GM12878 (cell line): ENCODE measurements around the gene PRSS8. TPM values are rescaled to one million over a fixed set of nuclear protein-coding genes. Genes with fewer than 3 reads are reported as not detected.

Experiments
- ATAC-seq: fragments of 200-7000 bp; cut with Tn5 transposase; 3 replicates; pipeline ENCODE4 v1.9.1; 2020; ENCODE audit warnings: mild to moderate bottlenecking, moderate library complexity
- BruUV-seq: library from RNA; stranded (reverse); fragments of 400-500 nt; replicated peaks from 2 replicates; lab custom pipeline; 2021; lab: Mats Ljungman, UMichigan
- CTCF ChIA-PET: fragments of 300-600 bp; sonication (Branson Sonifier 250); formaldehyde crosslinking; extraction: SDS; loops from one replicate; lab custom pipeline; 2021; ENCODE audit warnings: inconsistent platforms; lab: Yijun Ruan, JAX
- POLR2A ChIA-PET: fragments of 350-600 bp; formaldehyde crosslinking; extraction: SDS; loops from one replicate; lab custom pipeline; 2021; ENCODE audit warnings: inconsistent platforms; lab: Charles Lee
- RAD21 ChIA-PET: fragments of 300-600 bp; sonication (Branson Sonifier 250); formaldehyde crosslinking; loops from one replicate; lab custom pipeline; 2023; ENCODE audit warnings: antibody characterized with exemption; ENCODE audit not compliant: unreplicated experiment; lab: Charles Lee
- SMC1A ChIA-PET: fragments of 300-600 bp; sonication (Branson Sonifier 250); formaldehyde crosslinking; loops from one replicate; lab custom pipeline; 2023; ENCODE audit not compliant: unreplicated experiment, uncharacterized antibody; lab: Charles Lee
- DNase-seq: peaks from one replicate; pipeline ENCODE4 v3.0.0-alpha.2; 2011; ENCODE audit warnings: low read depth, low spot score
- FAIRE-seq: peaks from 3 replicates; lab custom pipeline; 2011; peaks lifted over from hg19 to GRCh38; lab: Jason Lieb, UNC
- H2AFZ ChIP-seq: 2 replicates; pipeline ENCODE4 v1.6.0; 2011; ENCODE audit warnings: low read depth, low read length, control low read depth; ENCODE audit not compliant: control insufficient read depth
- H3K27ac ChIP-seq: 2 replicates; pipeline ENCODE4 v1.5.1; 2011; ENCODE audit warnings: control low read depth; ENCODE audit not compliant: control insufficient read depth, insufficient read depth
- H3K27me3 ChIP-seq, 2 experiments: replicated peaks in 1 of 2; 2 replicates each; pipeline versions ENCODE4 v1.6.0 to v1.6.1; 2011; ENCODE audit warnings: low read length in 1 of 2; ENCODE audit not compliant: control insufficient read depth in 2 of 2, insufficient read depth in 2 of 2
- H3K36me3 ChIP-seq, 2 experiments: 2 replicates each; pipeline ENCODE4 v1.5.1; 2011; ENCODE audit warnings: low read length in 1 of 2; ENCODE audit not compliant: control insufficient read depth in 2 of 2, insufficient read depth in 2 of 2
- H3K4me1 ChIP-seq: 2 replicates; pipeline ENCODE4 v1.6.1; 2011; ENCODE audit warnings: mild to moderate bottlenecking, low read length, moderate library complexity, mixed read lengths; ENCODE audit not compliant: control insufficient read depth, insufficient read depth
- H3K4me2 ChIP-seq: 2 replicates; pipeline ENCODE4 v1.6.0; 2011; ENCODE audit warnings: control low read depth; ENCODE audit not compliant: control insufficient read depth, insufficient read depth
- H3K4me3 ChIP-seq: fragments of 200-600 bp; sonication (generic); 2 replicates; pipeline ENCODE4 v1.5.1; 2016
- H3K79me2 ChIP-seq: 2 replicates; pipeline ENCODE4 v1.6.0; 2011; ENCODE audit warnings: low read length; ENCODE audit not compliant: control insufficient read depth, insufficient read depth
- H3K9ac ChIP-seq: 2 replicates; pipeline ENCODE4 v1.8.0; 2011; ENCODE audit warnings: low read length, control low read depth, mixed read lengths; ENCODE audit not compliant: control insufficient read depth, insufficient read depth
- H3K9me3 ChIP-seq: replicated peaks from 3 replicates; pipeline ENCODE4 v1.5.1; 2011; ENCODE audit warnings: mild to moderate bottlenecking, low read length; ENCODE audit not compliant: control insufficient read depth, insufficient read depth
- H4K20me1 ChIP-seq: 2 replicates; pipeline ENCODE4 v1.6.0; 2011; ENCODE audit not compliant: control insufficient read depth, insufficient read depth
- BHLHE40 ChIP-seq, 2 experiments: fragments of 450-650 bp in 1 of 2; IDR thresholded peaks; 2 replicates each; pipeline ENCODE4 v1.6.1; 2011 to 2017; ENCODE audit warnings: low read depth in 2 of 2, borderline replicate concordance in 1 of 2, improper control_type of control experiment in 1 of 2, low read length in 1 of 2, mild to moderate bottlenecking in 1 of 2
- CBFB ChIP-seq: IDR thresholded peaks from 2 replicates; pipeline ENCODE4 v1.6.1; 2016; ENCODE audit warnings: antibody characterized with exemption, low read depth
- CEBPB ChIP-seq, 2 experiments: fragments of 150-350 bp in 1 of 2; IDR thresholded peaks; 2 replicates each; pipeline ENCODE4 v1.6.1; 2012 to 2014; ENCODE audit warnings: low read depth in 2 of 2, low read length in 2 of 2, borderline replicate concordance in 1 of 2, inconsistent platforms in 1 of 2
- ETV6 ChIP-seq, 2 experiments: fragments of 450-650 bp in 1 of 2; IDR thresholded peaks in 1 of 2; conservative IDR thresholded peaks in 1 of 2; 2 replicates each; pipeline ENCODE4 v1.6.1; 2014; ENCODE audit warnings: antibody characterized with exemption in 1 of 2, borderline replicate concordance in 1 of 2, low read depth in 1 of 2, mild to moderate bottlenecking in 1 of 2, moderate library complexity in 1 of 2
- GATAD2B ChIP-seq: fragments of 450-650 bp; conservative IDR thresholded peaks from 2 replicates; pipeline ENCODE4 v1.6.1; 2017; ENCODE audit warnings: low read depth, mild to moderate bottlenecking, moderate library complexity
- HDGF ChIP-seq: fragments of 450-650 bp; IDR thresholded peaks from 2 replicates; pipeline ENCODE4 v1.6.1; 2016; ENCODE audit warnings: antibody characterized with exemption
- HSF1 ChIP-seq: fragments of 150-350 bp; IDR thresholded peaks from 2 replicates; pipeline ENCODE4 v1.6.1; 2014; ENCODE audit warnings: mild to moderate bottlenecking, low read depth, low read length
- IRF5 ChIP-seq: fragments of 450-650 bp; IDR thresholded peaks from 2 replicates; pipeline ENCODE4 v1.6.1; 2017; ENCODE audit warnings: borderline replicate concordance
- KDM1A ChIP-seq: fragments of 200-600 bp; sonication (generic); IDR thresholded peaks from 2 replicates; pipeline ENCODE4 v1.6.1; 2016; ENCODE audit warnings: borderline replicate concordance
- KLF5 ChIP-seq: fragments of 450-650 bp; IDR thresholded peaks from 2 replicates; pipeline ENCODE4 v1.6.1; 2014; ENCODE audit warnings: mild to moderate bottlenecking; ENCODE audit not compliant: partially characterized antibody
- NFXL1 ChIP-seq: fragments of 450-650 bp; IDR thresholded peaks from 2 replicates; pipeline ENCODE4 v1.6.1; 2017; ENCODE audit warnings: antibody characterized with exemption, mild to moderate bottlenecking, borderline replicate concordance
- NRF1 ChIP-seq: conservative IDR thresholded peaks from 2 replicates; pipeline ENCODE4 v1.6.1; 2011; ENCODE audit warnings: mild to moderate bottlenecking, low read depth, low read length, improper control_type of control experiment
- POLR2AphosphoS5 ChIP-seq: IDR thresholded peaks from 2 replicates; pipeline ENCODE4 v1.6.1; 2011; ENCODE audit warnings: mild to moderate bottlenecking, low read length, inconsistent platforms
- RAD21 ChIP-seq: IDR thresholded peaks from 2 replicates; pipeline ENCODE4 v1.6.1; 2011; ENCODE audit warnings: mild to moderate bottlenecking, low read depth, low read length, moderate library complexity; ENCODE audit not compliant: insufficient read depth
- RAD51 ChIP-seq: fragments of 450-650 bp; IDR thresholded peaks from 2 replicates; pipeline ENCODE4 v1.6.1; 2016; ENCODE audit warnings: moderate library complexity, mild to moderate bottlenecking, inconsistent platforms
- ZNF207 ChIP-seq: fragments of 450-650 bp; IDR thresholded peaks from 2 replicates; pipeline ENCODE4 v1.6.1; 2014; ENCODE audit warnings: antibody characterized with exemption, mild to moderate bottlenecking, borderline replicate concordance
- WGBS: methylation state at CpG from one replicate; pipeline ENCODE4 v1.1.6; 2016; ENCODE audit warnings: low lambda C conversion rate; ENCODE audit not compliant: insufficient replicate concordance, insufficient coverage; ENCODE audit errors: missing lambda C conversion rate; 5-methylcytosine and 5-hydroxymethylcytosine counted together
- in situ Hi-C: fragments of 300-500 bp; cut with MboI; formaldehyde crosslinking; loops from 9 replicates; pipeline ENCODE4 v1.14.3; 2018; ENCODE audit warnings: mixed read lengths
- intact Hi-C: fragments of 100-400 bp; cut with micrococcal nuclease; formaldehyde crosslinking; loops from one replicate; pipeline ENCODE4 v1.14.2; 2022; ENCODE audit not compliant: unreplicated experiment
- polyA plus RNA-seq, 11 experiments: library from polyadenylated mRNA; depleted of rRNA in 4 of 11; unstranded in 6 of 11; stranded (reverse) in 5 of 11; fragments of >200 nt; fragmentation: Nextera tagmentation in 4 of 11; fragmentation: Illumina TruSeq in 1 of 11; extraction: Ambion mirVana in 4 of 11; extraction: Trizol in 1 of 11; gene quantifications; 1 replicate in 1 of 11; 2 replicates in 10 of 11; pipeline versions ENCODE4 v1.2.1 to v1.2.3, GENCODE V29; 2011 to 2016; ENCODE audit warnings: inconsistent platforms in 2 of 11, missing spikeins in 2 of 11, low read depth in 1 of 11
- total RNA-seq, 4 experiments: library from RNA; depleted of rRNA in 3 of 4; stranded (reverse); fragments of >200 nt in 3 of 4; fragmentation: Illumina TruSeq in 1 of 4; extraction: Trizol in 1 of 4; gene quantifications; 2 replicates each; pipeline versions ENCODE4 v1.2.1 to v1.2.3, GENCODE V29; 2013 to 2021

The PRSS8 gene
- total and polyA plus RNA-seq, 10 of the 15 experiments (the other 5 are each of a cell fraction or from before 2014, with no cell fraction given), result 0.33 to 0.58 TPM; not detected in 8

GRCh38 chr16:31087971-31088370 lies 47.6 kb downstream of the PRSS8 start:
- SMC1A ChIA-PET, result no interaction called here
- no TSS peak for BruUV-seq
- no peak for ATAC-seq

More at GRCh38 chr16:31087971-31088370, 47.6 kb downstream of the PRSS8 start:
- no peaks in the 10 kb centered on the region for H3K4me1 ChIP-seq
- no peaks in the 10 kb centered on the region for H3K9me3 ChIP-seq
- H3K36me3 ChIP-seq, result peaks cover 2% of the 10 kb centered on the region in 2 experiments; a peak in 3 of 4 replicates
- peaks cover 5% of the 10 kb centered on the region for H3K79me2 ChIP-seq
- POLR2A ChIA-PET, result no interaction called here
- H3K27ac ChIP-seq, result no peak overlapping the region
- no peaks in the 10 kb centered on the region; the same call in 1 of the 2 replicates for H4K20me1 ChIP-seq
- no peak overlapping the region for H2AFZ ChIP-seq
- H3K4me2 ChIP-seq, result no peak overlapping the region
- CTCF ChIA-PET, result no interaction called here
- no peaks in the 10 kb centered on the region for H3K27me3 ChIP-seq
- intact Hi-C loops, result no loop called here
- no peak overlapping the region for H3K4me3 ChIP-seq
- WGBS, result 84% methylated on average over 5 of the region's 5 CpGs
- DNase-seq, result no peak
- RAD21 ChIA-PET, result no interaction called here
- no peak for TF ChIP-seq RAD21
- no peak for TF ChIP-seq KLF5
- no peak for TF ChIP-seq HDGF
- no peak for TF ChIP-seq BHLHE40 (IDR thresholded peaks at IDR 0.05; ENCODE audit: borderline replicate concordance in 1 of 2, low read depth in 2 of 2, low read length in 1 of 2)
- TF ChIP-seq RAD51, result no peak
- no peak for TF ChIP-seq CBFB
- no peak for TF ChIP-seq POLR2AphosphoS5
- TF ChIP-seq KDM1A, result no peak
- TF ChIP-seq ZNF207, result no peak
- no peak for TF ChIP-seq NFXL1
- no peak for TF ChIP-seq CEBPB (IDR thresholded peaks at IDR 0.05; ENCODE audit: borderline replicate concordance in 1 of 2, low read depth in 2 of 2, low read length in 2 of 2)
- TF ChIP-seq ETV6 (conservative IDR thresholded peaks at IDR 0.05 in 1 of 2, IDR thresholded peaks at IDR 0.05 in 1 of 2; ENCODE audit: borderline replicate concordance in 1 of 2, low read depth in 1 of 2), result no peak
- TF ChIP-seq IRF5, result no peak
- no peak for TF ChIP-seq NRF1
- TF ChIP-seq HSF1, result no peak
- no peak for TF ChIP-seq GATAD2B
- TF ChIP-seq, all 136 proteins: peak for 0
- H3K9ac ChIP-seq, result no peak overlapping the region
- FAIRE-seq, result no peak
- in situ Hi-C loops, result no loop called here
